NCI-H524 (cell line): ENCODE results near the gene PTGIR.

Experiments used
- DNase-seq, 2 experiments: peaks; one replicate each; lab custom pipeline; 2025; lab: John Stamatoyannopoulos, UW

PTGIR gene, protein sequence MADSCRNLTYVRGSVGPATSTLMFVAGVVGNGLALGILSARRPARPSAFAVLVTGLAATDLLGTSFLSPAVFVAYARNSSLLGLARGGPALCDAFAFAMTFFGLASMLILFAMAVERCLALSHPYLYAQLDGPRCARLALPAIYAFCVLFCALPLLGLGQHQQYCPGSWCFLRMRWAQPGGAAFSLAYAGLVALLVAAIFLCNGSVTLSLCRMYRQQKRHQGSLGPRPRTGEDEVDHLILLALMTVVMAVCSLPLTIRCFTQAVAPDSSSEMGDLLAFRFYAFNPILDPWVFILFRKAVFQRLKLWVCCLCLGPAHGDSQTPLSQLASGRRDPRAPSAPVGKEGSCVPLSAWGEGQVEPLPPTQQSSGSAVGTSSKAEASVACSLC

DNA sequence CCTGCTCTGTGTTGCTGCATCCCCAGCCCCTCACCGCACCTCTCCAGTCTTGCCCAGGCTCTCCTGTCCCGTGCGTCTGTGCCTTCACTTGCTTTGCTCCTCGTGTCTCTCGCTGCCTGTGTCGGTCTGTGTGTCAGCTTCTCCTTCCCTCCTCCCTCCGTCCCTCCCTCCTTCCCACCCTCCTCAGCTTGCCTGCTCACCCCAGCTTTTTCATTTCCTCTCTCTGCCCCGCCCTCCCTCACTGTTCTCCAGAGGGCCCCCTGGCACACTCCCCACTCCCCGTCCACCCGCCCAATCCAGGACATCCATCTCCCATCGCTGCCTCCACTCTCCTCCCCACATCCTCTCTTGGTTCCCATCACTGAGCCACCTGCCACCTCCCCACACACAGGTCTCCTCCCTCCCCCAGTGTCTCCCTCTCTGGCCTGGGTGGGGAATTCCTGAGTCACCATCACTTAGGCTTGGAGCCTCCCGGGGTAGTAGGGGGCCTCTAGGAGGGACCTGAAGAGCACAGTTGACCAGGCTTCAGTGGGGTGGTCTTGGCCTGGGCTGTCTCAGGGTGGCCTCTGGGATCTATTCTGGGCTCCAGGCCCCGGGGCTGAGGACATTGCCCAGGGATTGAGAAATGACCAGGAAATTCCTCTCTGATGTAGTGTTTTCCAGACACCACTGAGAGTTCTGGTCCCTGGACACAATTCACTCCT is at the start of gene PTGIR:
TSS of gene PTGIR (minus strand) at position 132 of the 704 bp plus-strand sequence. CDS start 864 bp downstream, outside the sequence.
- no peak for DNase-seq

DNA sequence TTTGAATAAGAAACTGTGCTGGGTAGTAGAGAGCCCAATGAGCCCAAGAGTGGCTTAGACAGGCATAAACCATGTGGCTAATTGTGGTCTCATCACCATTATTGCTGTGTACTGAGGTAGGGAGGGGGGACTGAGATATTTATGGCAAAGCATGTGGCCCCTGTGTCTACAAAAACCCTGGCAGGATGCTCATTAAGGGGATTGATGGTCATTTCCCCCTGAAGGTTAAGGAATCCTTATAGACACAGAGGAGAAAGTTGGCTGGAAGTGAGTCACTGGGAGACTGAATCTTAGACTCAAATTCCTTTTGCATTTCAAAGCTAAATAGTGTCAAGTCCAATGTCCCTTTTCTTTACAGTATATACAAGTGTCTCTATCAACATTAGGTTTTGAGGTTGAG is 45.9 kb upstream of the PTGIR start:
- no peak for DNase-seq

DNA sequence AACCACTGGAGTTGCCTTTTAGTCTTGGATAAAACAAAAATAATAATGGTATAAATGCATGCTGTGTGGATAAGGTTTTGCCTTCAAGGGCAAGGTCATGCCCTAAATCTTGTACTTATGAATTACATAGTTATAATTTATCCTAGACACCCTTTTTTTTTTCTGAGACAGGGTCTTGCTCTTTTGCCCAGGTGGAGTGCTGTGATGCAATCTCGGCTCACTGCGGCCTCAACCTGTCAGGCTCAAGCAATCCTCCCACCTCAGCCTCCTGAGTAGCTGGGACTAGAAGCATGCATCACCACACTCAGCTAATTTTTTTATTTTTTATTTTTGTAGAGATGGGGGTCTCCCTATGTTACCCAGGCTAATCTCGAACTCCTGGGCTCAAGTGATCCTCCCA is 43.8 kb upstream of the PTGIR start:
- DNase-seq = no peak

DNA sequence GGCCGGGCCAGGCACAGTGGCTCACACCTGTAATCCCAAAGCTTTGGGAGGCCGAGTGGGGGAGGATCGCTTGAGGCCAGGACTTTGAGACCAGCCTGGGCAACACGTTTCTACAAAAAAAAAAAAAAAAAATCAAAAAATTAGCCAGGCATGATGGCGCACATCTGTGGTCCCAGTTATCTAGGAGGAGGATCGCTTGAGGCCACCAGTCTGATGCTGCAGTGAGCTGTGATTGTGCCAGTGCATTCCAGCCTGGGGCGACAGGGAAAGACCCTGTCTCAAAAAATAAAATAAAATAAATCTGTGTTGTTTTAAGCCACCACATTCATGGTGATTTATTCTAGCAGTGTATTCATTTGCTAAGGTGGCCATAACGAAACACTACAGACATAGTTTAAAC is 40.2 kb upstream of the PTGIR start:
- no peak for DNase-seq

DNA sequence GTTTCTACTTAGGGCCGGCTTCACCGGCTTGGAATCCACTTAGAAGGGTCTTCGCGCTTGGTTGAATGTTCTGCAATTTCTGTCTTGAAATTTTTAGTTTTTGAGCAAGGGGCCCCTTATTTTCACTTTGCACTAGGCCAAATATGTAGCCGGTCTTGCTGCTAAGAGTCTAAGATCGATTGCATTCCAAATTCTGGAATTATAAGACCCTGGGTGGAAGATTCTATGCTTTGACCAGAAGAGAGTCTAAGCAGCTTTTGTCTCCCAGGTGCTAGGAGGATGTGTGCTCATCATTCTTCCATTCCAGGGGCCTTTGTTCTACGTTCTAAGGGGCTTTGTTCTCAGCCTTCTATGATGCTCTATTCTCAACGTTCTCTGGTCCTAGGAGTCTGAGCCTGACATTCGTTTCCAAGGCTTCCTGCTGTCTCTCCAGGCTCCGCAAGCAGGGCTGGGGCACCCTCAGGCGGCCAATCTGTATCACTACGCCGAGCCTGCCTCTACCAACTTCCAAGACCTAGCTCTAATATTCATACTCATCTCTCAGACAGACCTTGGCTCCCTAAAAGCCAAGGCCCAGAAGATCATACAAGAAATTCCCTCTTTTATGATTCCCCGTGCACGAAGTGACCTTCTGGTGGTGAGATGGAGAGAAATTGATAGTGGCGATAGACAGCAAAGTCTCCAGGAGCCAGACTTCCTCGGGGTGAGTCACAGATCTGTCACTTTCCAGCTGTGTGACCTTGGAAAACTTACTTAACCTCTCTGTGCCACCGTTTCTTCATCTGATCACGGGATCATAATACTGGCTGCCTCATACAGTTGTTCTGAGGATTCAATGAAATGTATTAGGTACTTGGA is 37.1 kb upstream of the PTGIR start:
- DNase-seq = peak; percentile 40 to 81

DNA sequence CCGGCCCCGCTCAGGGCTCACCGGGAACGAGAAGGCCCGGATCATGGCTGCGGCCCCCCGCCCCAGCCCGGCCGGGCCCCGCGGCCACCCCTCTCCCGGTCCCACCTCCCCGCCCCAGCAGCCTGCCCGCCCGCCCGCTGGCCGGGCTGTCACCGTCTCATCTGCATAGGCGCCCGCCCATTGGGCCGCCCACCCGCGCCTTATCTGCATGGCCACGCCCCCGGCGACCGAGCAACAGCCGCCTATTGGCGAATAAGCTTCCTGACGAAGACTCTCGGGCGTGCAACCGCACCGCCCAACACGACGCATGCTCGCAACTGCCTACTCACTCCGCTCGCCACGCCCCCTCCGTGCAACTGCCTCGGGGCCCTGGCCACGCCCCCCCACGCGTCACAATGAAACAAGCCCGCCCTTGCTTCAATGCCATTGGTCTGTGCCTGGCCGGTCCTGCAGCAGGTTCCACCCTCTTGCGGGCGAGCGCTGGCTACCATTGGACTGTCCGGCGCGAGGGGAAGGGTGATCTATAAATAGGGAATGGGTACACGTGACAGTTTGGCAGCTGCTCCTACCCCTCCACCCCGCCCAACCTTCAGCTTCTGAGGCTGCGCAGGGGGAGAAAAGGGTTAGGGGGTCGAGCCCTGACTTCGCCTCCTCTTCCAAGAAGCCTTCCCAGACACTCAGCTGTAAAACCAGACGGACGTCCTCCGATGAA is 36.3 kb upstream of the PTGIR start, which contains the start of gene DACT3:
TSS of gene DACT3 (minus strand) at position 163 of the 712 bp plus-strand sequence. CDS start at position 45, 118 bp downstream.
- DNase-seq = peak; percentile 99

DNA sequence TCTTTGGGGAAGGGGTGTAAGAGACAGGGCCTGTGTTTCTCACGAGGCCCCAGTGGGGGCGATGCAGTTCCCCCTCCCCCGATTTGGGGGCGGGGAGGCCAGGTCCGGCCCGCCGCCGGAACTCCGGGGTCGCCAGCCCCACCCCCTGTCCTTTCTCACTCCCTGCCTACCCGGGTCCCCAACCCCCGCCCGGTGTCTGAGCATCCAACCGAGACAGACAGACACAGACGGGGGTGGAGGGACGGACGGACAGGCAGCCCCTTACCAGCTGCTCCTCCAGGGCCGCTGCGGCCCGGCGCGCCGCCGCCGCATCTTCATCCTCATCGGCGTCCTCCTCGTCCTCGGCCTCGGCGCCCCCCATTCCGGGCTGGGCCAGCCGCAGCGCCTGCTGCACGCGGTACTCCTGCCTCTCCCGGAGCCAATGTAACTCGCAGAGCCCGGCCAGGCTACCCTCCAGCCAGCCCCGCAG is 35.7 kb upstream of the PTGIR start:
- DNase-seq = peak in 1 of 2 experiments; percentile 30

DNA sequence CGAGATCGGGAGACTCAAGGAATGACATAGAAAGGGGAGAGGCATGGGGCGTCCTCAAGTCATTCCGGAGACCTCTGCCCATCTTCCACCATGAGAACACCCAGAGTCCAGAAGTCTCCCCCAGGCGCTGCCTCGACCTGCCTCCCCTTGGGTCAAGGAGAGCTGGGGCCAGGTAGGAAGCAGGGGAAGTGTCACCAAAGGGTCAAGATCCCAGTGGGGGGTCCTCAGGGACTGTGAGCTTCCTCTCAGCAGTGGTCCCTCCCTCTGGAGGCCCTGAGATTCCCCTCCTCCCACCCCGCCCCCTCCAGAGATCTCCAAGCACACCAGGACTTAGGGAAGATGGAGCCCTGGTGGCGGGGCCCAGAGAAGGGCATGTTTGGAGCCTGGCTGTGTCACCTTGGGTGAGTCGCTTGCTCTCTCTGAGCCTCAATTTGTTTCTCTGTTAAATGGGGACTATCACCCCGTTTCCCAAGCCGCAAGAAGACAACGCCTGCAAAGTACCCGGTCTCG is 35.2 kb upstream of the PTGIR start:
- peak; percentile 20 to 22 for DNase-seq

DNA sequence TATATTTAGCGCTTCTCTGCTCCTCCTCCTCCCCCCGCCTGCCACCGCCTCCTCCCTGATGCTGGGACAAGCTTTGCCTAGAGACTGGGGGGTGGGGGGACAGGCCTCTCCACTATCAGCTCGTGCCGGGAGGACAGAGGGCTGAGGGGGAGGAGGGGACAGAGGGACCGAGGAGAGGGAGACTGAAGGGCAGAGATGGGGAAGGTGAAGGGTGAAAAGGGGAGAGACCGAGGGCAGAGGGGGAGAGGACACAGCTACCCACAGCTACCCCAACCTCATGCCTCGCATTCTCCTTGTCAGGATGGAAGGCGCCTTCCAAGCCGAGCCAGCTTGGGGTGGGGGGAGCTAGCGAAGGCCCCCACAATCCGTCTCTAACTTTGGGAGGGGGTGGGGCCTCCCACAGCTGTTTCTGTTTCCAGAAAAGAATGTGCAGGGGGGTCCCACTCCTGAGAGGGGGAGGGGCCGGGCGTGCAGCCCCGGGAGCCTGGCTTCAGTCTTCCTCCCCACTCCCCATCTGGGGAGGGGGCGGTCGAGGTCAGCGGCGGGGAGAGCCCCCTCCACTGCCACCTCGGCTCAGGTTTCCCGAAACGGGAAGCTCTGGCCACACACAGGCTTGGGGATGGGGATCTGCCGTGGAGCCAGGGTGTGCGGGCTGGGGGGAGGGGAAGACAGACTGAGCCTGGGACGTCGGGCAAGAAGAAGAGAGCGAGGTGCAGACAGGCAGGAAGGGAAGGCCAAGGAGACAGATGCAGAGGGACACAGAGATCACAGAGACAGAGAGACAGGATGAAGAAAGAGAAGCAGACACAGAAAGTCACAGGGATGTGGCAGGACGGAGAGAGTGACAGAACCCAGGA is 34.5 kb upstream of the PTGIR start:
- DNase-seq = peak in 1 of 2 experiments; percentile 24

DNA sequence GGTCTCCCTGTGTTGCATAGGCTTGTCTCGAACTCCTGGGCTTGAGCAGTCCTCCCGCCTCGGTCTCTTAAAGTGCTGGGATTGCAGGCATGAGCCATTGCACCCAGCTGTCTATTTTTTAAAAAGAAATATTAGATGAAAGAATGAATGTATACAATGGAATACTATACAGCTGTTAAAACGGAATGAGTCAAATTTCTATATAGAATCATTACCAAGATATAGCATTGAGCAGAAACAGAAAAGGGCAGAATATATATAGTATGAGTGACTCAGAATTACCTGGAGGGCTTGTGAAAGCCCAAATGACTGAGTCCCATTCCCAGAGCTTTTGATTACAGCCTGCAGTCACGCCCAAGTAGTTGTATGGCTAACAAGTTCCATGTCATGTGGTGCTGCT is 31.7 kb upstream of the PTGIR start:
- DNase-seq = no peak

DNA sequence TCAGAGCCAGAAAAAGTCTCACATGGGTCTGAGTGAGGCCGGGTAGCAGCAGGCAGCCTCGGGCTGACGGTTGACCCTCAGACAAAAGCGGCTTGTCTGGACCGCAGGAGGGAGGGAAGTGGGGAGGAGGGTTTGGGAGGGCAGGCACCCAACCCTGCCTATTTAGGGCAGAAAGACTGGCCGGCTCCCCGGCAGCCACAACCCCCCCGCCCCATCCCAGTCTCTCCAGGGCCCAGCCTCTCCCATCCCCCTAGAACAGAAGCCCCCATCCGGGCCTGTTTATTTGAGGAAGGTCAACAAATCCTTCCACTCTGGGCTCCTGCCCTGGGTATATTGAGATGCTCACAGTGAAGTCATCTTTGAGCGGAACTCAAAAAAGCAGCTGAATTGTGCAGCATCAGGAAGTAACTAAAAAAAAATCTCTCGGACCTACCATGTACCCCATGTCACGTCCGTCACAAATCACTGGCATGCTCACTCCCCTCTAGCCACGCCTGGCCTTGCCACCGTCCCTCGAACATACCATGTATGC is 29.8 kb upstream of the PTGIR start:
- no peak for DNase-seq

DNA sequence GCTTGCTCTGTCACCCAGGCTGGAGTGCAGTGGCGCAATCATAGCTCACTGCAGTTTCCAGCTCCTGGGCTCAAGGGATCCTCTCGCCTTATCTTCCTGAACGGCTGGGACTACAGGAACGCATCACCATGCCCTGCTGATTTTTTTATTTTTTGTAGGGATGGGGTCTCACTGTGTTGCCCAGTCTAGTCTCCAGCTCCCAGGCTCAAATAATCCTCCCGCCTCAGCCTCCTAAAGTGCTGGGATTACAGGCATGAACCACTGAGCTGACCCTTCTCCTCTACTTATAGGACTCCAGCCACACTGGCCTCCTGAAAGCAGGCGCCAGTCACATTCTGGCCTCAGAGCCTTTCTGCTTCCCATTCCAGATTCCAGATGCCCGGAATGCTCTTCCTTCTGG is 25.6 kb upstream of the PTGIR start:
- DNase-seq = no peak

DNA sequence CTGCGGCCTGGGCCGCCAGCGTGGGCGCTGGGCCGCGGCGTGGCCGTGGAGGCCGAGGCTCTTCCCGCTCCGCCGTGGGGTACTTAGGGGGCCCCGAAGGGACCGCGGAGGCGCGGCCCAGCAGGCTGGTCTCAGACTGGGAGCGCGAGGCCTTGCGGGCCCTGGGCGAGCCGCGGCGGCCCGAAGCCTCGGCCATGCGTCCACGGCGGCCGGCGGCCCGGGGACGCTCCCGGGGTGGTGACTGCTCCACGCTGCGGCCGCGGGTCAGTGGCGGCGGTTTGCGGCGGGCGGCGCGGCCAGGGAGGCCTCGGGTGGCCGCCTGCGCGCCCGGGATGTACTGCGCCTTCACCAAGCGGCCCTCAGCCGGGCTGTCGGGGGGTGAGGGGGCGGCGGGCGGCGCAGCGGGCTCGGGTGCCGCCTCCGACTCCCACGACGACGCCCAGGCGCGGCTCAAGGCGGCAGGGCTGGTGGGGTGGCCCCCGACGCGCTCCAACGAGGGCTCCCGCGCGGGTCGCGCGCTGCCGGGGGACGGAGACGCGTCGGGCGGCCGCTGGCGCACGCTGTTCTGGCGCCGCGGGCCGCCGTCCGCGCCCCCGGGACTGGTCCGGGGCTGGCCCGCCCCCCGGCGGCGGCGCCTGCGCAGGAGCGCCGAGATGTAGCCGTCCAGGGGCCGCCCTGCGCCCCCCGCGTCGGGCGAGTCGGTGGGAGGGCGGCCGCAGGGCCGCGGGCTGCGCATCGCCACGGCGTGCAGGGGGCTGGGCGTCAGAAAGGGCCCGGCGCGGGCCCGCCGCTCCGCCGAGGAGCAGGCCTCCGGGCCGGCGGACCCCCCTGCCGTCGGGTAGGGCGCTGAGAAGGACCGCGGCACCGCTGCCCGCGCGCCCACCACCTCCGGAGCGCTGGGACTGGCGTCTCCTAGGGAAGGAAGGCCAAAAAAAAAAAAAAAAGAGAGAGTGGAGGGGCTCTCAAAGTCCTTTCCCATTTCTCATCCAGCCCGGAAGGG is 24.4 kb upstream of the PTGIR start:
- DNase-seq = no peak

DNA sequence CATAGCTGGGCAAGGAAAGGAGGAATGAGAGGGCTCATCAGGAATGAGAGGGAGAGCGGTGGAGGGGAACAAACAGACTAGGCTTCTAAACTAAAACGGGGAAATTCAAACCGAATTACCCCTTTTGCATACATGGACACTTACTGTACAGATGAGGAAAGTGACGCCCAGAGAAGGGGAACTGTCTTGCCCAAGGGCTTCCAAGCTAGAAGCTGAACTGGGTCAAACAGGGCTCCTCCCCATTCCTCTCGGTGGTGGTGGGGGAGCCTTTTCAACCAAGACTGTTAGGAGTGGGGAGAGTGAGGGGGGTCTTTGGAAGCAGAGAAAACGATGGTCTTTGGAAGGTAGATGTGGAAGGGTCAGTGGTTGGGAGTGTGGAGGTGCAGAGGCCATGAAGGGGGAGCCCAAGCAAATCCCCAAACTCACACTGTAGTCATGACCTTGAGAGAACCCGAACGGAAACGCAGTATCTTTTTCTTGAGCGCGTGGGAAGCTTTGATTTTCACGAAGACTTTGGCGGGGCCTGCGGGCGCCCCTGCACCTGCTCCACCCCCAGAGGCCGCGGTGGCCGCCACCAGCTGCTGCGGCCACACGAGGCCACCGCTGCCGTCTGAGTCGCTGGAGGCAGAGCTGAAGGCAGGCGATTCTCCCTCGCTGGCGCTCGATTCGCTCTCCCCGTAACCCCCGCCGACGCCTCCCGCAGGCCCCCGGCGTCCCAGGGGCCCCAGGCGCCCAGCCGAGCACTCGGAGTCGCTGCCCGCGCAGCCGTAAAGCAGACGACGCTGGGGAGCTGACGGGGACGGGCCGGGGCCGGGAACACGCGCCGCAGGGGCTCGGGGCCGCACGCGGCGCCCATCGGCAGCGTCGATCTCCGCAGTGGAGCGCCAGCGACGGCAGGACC is 23.4 kb upstream of the PTGIR start:
- DNase-seq = no peak

DNA sequence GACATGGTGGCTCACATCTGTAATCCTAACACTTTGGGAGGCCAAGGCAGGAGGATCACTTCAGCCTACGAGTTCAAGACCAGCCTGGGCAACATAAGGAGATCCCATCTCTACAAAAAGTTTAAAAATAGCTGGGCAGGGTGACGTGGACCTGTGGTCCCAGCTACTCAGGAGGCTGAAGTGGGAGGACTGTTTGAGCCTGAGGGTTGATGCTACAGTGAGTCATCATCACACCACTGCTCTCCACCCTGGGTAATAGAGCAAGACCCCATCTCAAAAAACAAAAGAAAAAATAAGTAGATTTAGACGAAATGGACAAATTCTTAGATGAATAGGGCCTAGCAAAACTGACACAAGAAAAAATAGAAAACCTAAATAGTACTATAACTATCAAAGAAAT is 21.5 kb upstream of the PTGIR start:
- no peak for DNase-seq

DNA sequence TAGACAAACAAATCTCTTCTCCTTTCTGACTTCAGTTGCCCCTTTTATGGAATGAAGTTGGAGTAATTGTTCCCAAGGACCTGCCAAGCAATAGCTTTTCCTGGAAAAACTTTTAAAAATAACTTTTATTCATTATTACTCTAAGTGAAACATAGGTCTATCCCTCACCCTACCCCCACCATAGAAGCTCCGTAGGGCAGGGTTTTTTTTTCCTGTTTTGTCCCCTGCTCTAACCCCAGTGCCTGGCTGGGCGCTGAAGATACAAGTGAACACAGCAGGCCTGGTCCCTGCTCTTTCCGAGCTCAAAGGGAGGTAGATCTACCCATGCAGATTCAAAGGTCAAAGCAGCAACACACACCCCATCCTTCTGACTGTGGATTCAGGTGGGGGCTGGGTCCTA is 19.8 kb upstream of the PTGIR start:
- no peak for DNase-seq

DNA sequence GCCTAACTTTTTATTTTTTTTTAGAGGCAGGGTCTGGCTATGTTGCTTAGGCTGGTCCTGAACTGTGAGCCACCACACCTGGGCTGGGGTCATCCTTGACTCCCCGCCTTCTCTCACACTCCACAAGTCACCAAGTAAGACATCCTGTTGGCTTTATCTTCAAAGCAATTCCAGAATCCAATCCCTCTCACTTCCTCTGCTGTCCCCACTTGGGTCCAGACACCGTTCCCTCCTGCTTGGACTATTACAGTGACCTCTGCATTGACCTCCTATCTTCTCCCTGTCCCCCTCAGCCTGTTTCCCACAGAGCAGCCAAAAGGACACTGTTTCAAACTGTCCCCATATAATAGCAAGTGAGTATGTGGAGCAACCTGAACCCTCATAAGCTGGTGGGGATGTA is 15.8 kb upstream of the PTGIR start:
- DNase-seq = no peak
